HL-60/S4 treated with retinoic acid at 250 ng/mL for 4 days and 3 days (cell line): Measurements from ENCODE around the gene CTIF.

ENCODE experiments used
- in situ Hi-C: fragments of 300-500 bp; cut with MboI; formaldehyde crosslinking; loops from 2 replicates; pipeline ENCODE4 v1.7.0; 2022; ENCODE audit warnings: low sequenced_read_pairs

Gene CTIF

DNA sequence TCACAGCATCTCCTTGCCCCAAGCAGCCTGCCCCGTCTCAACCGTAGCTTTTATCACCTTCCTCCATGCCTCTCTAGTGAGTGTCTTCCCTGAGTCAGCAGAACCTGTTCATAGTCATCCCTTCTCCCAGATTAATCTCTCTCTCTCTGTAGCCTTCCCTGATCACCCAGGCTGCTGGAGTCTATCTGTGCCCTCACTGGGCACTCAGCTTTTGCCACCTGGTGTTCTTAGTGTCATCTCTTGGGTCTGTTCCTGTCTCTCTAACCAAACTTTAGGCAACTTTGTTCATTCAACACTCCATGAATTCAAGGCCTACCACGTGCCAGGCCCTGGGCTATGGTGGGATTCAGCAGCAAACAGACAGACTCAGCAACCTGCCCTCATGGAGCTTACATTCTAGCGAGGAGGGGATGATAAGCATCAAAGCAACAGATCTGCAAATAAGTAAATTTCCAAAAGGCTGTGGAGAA is 252.8 kb downstream of the CTIF start:
- in situ Hi-C loops = no loop called here

DNA sequence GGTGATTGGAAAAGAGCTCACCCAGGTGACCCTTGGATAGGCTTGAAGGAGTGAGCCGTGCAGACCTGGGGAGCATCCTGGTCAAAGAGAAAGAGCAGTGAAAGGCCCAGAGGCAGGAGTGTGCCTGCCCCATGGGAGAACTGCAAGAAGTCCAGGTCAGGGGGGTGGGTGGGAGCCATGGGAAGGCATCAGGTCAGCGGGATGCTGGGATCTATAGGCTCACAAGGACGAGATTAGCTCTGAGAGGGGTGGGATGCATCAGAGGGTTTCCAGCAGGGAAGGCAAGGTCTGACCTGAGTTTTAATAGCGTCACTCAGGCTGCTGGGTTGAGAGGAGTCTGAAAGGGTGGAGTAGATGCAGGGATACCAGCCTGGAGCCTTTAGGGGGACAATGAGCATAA is 253.3 kb downstream of the CTIF start:
- in situ Hi-C loops = no loop called here

DNA sequence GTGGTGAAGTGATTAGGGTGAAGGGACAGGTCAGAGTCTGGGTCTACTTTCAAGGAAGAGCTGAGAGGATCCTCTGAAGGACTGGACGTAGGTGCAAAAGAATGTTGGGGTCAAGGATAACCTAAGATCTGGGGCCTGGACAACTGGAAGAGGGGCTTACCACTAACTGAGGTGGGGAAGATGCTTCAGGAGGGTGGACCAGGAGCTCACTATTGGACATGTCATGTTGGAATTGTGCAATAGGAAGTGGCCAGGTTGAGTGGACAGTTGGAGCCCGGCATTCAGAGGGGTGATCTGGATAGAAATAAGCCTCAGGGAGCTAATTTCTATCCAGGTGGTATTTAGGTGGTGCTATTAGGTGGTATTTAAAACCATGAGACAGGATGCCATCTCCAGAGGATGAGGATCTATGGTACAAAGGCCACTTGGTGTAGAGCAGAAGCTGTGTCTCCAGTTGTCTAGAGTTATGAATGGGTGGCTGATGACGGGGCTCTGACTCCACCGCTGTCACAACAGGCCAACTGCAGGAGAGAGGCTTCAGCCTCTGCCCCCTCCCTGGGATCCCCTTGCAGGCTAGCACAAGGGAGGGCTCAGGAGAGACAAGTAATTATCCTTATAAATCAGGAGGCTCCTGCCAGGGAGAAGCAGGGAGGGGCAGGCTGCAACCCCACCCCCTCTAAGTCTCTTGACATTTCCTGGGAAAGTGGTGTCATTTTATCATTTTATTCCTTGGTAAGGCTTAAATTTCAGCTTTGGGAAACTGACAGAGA is 254.0 kb downstream of the CTIF start:
- in situ Hi-C loops = no loop called here

DNA sequence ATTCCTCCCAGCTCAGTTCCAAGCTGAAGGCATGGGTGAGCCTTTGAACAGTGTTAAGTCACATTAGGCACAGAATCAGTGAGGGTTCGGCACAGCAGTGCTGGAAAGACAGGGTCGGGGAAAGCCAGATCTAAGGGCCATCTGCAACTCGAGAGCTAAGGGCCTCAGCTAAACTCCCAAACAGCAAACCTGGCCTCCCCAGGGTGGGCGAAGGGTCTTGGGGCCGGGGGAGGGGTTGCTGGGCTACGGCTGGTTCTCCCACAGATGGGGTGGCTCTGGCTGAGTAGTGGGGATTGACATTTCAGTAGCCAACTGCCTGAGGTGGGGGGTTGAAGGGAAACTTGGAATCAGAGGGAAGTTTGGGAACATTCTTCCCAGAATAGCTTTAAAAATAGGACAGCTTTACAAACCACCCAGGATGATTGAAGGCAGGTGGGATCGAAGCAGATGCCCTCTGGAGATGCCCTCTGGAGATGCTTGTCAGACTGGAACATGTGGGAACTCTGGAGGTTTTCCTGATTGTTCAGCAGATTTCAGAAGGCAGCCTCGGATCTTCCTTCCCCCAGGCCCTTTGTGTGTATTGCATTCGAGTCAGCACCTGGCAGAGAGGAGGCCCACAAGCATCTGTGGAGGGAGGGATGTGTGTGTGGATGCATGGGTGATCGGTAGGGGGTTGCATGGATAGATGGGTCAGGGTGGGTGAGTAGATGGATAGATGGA is 255.6 kb downstream of the CTIF start:
- in situ Hi-C loops = no loop called here

DNA sequence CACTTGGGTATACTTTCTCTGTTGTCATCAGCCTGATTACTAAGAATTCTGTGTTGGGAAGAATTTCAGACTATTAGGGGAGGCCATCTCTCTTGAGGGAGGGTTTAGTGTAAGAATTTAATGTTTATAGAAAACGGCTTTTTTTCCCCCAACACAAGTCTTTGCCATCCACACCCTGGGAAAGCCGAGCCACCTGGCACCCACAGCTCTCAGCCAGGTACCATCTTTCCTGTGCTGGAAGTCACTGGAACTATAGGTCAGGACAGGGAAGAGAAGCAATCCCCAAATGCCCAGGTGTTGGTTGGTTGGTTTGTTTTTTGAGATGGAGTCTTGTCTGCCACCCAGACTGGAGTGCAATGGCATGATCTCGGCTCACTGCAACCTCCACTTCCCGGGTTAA is 256.9 kb downstream of the CTIF start:
- in situ Hi-C loops = no loop called here

DNA sequence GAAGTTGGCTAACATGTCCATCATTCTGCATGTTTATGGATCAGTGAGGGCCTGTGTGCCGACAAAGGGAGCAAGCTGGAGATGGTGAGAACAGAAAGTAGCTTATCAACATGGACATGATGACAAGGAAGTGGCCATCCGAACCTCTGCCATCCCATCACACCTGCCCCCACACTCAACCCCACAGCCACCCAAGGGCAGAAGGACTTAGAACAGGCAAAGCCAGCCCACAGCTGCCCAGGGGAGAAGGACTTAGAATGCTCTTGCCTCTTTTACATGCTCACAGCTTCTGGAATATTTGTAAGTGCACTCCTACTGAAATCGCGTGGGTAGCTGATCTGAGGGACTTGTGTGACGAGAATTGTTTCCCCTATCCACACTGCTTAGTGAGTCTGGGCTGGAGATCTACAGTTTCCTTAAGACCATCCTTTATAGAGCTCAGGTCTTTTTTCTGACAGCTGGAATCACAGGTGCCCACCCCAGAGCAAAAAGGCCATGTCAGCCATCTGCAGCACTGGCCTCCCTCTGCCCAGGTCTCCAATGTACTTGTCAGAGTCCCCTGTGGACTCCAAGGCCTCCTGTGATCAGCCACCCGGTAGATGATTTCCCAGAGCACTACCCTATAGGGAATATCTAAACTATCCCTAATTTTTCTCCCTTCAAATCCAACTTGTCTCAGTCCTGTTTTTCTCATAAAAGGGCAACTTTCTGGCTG is 257.8 kb downstream of the CTIF start:
- in situ Hi-C loops = no loop called here

DNA sequence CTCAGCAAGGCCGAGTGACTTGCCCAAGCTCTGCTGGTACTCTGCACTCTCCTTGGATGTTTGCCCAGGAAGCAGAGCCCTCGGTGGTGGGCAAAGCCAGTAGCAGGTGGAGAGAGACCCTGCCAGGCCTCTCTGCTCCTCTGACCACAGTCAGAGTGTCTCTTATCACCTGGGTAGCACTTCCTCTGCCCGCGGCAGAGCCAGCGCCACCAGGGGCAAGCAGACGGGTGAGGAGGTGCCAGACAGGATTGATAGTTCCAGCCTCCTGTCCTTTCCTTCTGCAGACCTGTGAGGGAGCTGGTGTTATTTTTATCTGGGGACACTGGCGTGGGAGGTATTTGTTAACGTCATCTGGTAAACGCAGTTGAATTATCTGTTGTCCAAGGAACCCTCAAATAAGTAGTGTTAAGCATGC is 259.0 kb downstream of the CTIF start:
- in situ Hi-C loops = no loop called here

DNA sequence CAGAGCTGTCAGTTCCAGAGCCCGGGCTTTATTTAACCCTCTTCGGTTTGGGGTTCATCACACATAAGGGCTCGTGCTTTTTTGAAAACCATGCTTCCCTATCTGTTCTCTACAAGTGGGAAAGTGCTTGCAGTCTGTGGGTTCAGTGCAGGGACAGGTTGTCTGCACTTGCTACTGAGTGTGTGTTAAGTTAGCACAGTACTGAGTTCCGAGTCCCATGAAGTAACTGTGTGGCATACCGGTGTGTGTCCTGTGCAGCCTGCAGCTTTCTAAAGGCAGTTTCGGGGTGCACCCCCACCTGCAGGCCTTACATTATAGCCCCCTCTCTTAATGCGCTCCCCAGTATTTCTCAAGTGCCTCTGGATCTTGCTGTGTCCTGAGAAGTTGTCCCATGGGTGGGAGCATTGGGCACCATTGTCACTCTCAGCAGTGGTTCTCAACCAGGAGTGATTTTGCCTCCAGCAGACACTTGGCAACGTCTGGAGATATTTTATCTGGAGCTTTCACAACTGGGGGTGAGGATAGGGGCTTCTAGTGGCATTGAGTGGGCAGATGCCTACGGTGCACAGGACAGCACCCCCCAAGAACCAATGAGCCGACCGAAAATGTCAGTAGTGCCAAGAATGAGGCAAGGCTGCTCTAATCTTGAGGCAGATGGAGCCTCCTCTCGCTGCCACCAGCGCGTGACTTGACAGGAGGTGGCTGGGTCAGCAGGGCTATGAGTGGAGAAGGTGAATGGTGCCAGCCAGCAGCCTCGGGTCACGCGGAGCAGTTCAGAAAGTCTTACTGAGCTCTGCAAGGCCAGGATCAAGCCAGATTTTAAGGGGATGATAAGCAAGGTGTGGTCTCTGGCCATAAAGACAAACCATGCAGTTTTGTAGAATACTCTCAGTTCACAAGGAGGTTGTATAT is 259.8 kb downstream of the CTIF start:
- in situ Hi-C loops = no loop called here

DNA sequence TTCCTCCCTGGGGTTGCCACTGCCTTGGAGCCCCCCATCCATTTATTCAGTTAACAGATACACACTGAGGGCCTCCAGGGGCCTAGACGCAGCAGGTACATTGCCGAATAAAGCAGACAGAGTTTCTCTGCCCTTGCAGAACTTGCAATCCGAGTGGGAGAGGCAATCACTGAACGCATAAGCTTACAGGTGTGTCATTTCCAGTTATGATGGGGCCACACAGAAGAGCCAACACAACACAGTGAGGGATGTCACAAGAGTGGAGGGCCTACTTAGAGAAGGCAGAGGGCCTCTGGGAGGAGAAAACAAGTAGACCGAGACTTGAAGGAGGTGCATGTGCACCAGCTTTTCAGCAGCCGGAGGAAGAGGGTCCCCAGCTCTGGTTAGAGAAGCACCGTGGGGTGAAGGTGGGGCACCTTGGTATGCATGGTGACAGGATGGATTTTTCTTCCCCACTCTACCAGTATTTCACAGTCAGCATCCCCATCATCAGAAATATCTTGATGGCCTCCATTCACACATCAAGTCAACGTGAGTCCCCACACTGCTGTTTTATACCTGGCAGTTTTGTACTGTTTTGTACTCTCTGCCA is 261.0 kb downstream of the CTIF start:
- in situ Hi-C loops = no loop called here

DNA sequence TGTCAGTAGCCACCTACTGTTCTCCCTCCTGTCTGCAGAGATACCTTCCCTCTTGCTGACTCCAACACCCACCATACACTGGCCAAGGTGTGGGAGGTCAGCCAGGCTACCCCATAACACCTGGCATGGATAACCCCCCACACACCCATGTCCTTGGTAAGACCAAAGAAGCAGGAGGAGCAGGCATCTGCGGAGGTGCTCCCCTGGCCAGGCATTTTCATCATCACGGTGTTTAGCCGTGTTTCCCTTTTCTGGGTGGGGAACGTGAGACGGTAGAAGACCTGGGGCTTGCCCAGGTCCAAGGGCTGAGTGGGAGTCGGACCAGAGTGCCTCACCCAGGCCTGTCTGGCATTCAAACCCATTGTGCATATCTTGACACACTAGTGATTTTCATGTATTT is 261.6 kb downstream of the CTIF start:
- in situ Hi-C loops = no loop called here

DNA sequence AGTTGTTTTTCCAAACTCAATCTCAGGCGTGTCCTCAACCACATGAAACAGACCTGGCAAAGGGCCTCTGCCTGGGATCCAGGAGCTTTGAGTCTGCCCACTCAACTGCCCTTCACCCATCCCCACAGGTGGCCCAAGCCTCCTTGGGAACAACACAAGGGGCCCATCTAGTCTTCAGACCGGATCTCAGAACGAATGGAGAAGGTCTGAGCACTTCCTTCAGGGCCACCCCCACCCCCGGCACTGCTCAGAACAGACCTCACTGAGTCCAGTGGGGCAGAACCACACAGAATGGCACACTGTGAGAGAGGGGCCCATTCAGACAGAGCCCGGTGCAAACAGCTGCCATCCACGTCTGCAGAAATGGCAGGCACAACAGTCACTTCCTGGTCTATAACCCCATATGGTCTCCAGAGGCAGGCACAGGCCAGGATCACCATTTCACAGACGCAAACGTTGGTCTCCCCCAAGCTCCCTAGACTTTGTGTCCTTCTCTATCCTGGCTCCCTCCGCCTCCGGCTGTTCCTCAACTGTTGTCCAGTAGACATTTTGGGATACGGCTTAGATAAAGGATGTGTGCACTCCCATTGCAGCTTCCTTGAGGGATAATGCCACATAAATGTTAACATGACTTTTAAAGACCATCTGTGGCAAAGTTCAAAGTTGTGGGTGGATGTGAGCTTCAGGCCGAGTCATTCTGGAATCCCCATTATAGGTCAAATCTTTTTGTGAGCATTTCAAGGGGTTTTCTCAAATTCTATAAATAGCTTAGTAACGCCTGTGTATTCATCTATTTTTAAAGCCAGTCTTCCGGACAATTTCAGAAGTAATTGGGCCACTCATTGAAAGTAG is 262.3 kb downstream of the CTIF start:
- in situ Hi-C loops = no loop called here

DNA sequence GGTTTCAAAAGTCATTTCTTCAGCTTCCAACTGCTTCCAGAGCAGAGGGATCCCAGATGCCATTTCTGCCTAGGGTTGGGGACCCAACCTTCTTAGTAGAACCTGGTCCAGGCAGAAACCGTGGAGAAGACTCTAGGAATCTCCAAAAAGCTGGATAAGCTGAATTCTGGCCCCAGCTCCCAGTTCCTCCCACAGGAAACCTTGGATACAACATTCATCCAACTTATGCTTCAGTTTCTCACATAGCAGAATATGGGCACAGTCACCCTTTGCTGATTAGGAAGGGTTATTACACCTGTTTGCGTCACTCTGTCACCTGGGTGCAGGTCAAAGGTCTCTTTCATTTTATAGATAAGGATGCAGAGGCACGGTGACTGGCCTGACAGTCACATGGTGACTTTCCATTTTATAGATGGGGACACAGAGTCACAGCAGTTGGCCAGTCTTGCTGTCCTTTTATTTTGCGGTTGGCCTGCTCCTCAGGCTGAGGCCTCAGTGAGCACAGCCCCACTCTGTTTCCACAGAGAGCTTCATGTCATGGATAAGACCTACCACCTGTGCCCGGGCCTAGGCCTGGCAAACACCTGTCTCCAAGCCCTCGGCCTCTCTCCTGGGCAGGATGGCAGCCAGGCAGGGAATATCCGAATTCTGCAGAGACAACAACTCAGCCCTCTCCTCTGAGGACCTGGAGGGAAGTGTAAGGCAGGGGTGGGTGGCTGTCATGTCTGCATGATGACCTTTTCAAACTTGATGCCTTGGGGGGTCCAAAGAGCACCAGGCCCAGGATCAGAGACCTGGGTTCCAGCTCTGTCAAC is 263.1 kb downstream of the CTIF start:
- in situ Hi-C loops = no loop called here

DNA sequence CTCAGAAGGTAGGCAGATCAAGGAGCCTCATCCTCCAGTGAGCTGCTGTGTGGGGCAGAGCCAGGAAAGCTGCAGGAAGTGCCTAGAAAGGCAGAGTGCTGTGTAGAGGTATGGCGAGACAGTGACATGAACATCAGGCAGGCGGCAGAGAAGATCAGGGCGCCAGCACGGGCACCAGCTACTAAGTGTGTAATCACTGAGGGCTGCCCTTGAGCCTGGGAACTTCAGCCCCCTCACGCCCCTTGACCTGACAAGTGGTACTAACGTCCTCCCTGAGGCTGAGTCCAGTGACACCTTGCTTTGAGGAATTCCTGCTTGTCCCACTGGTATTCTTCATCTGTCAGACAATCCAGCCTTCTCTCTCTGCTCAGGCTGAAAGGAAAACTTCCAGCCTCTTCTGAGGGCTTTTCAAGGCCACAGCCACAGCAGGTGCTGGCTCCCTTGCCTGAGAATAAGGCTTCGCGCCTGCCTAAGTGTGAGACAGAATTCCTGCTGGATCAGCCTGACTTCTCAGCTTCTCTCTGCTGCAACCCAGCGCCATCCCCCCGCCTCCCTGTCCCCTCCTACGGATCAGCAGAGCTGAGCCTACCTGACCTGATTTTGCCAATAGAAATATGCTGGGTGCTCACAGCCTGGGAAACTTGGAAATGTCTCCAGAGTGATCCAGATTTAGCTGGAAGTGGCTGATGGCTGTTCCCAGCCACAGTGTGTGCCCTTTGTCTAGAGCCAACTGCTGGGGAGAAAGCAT is 263.9 kb downstream of the CTIF start:
- in situ Hi-C loops = no loop called here

DNA sequence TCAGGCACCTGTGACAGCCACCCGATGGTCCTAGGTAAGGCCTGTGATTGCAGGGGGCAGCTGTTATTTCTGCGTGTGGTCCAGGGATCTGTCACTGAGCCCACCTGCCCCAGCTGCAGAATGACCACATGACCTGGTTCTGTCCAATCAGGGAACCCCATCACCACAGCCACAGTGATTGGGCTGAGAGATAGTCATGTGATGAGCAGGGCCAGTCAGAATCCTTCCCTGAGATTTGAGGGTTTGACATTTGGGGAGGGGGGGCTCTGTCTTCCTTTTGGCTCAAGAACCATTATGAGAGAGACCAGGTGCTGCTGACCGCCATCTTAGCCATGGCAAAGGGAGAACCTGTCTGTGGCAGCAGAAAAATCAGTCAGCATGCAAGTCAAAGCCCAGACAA is 264.7 kb downstream of the CTIF start:
- in situ Hi-C loops = no loop called here

DNA sequence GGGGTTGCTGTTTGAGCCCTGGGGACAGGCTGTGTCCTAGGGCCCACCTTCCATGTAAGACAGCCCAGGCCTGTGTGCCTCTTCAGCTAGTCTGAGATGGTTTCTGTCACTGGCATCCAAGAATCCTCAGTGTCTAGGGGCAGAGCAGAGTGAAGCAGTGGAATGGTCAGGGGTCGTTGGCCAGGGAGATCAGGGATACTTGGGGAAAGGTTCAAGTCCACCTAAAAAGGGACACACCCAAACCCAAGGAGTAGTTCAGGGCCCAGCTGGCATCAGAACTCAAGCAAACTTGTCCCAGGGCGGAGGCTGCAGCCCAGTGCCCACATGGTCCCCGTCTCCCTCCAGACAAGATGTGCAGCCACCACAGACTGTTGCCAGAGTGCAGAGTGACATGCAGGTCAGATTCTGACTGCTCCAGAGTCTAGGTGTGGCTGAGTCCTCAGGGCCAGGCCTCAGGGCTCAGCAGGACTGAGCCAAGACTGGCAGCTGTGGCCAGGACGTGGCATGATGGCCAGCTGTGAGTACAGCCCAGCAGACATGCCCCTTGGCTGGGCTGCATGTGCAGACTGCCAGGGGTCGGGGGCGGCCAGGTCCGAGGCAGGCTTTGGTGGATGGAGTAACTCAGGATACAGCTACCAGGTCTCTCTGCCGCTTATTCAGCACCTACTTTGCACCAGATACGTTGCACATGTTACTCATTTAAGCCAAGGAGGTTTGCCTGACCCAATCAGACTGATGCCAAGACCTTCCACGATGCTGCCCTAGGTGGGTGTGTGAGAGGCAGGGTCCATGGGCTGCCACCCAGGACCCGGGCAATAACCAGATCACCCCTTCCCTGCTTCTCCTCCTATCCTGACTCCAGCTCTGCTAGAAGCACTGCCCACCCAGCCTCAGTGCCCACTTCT is 265.4 kb downstream of the CTIF start:
- in situ Hi-C loops = no loop called here

DNA sequence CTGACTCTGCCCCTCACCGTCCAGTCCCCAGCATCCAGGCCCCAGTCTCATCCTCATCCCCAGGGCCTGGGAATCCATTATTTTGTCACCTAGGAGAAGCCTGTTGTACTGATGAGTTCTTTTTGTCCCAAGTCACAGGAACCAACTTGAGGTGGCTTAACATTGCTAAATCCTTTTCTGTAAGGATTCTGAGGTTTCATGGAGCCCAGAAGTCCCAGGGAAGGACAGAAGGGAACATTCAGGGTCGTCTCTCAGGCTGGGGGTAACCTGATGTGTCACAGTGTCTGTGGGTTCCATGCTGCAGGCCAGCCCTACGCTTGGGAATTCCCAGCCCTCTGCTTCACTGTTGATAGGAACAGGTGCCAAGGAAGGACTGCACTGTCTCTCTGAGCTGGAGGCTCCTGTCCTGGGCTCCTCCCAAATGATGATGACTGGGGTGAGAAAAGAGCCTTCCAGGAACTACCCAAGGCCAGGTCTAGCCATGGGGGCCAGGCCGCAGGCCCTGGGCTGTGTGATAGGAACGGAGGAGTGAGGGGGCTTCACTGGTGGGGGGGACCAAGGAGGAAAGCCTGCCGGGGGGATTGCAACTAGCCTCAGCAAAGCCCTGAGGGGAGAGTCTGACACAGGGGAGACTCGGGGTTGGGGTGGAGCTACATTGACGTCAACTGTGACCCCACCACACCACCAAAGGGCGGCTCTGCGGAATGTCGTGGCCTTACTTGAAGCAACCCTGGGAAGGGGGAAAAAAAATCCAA is 266.2 kb downstream of the CTIF start:
- in situ Hi-C loops = no loop called here
